ENCODE measurements around the gene ZNF396. TPM values are rescaled to one million over a fixed set of nuclear protein-coding genes. Genes with fewer than 3 reads are reported as not detected.

The ZNF396 gene
- polyA plus RNA-seq, 4 donors: 1.1 to 2.8 (median 2.3) TPM

GRCh38 chr18:35392375-35392774 lies 15.2 kb upstream of the ZNF396 start:
- H3K27me3 ChIP-seq (ENCODE audit: control insufficient read depth in 3 of 3, insufficient read depth in 3 of 3, low read length in 3 of 3): peaks cover 0 to 4% (median 3%) of the 10 kb centered on the region in 3 donors
- H3K9me3 ChIP-seq (ENCODE audit: control insufficient read depth in 2 of 2, insufficient read depth in 1 of 2, low read depth in 1 of 2, low read length in 1 of 2): peaks cover 0 to 3% of the 10 kb centered on the region in 2 donors
- no peaks in the 10 kb centered on the region for H3K36me3 ChIP-seq (ENCODE audit: control insufficient read depth in 3 of 3, insufficient read depth in 2 of 3, low read depth in 1 of 3, low read length in 3 of 3)
- H3K4me3 ChIP-seq (ENCODE audit: low read depth in 1 of 3, low read length in 3 of 3): no peak overlapping the region
- no peak for FAIRE-seq
- H3K4me1 ChIP-seq (ENCODE audit: control insufficient read depth in 3 of 3, insufficient read depth in 2 of 3, low read depth in 1 of 3, low read length in 2 of 3): no peaks in the 10 kb centered on the region
- no peak for DNase-seq
- no peak overlapping the region for H3K27ac ChIP-seq (ENCODE audit: low read depth in 1 of 3, low read length in 2 of 3)

GRCh38 chr18:35390951-35391700 lies 14.0 kb upstream of the ZNF396 start:
- 32 to 70% (median 51%) methylated on average over 3 of the region's 3 CpGs for WGBS, 3 donors
- H3K27me3 ChIP-seq (ENCODE audit: control insufficient read depth in 3 of 3, insufficient read depth in 3 of 3, low read length in 3 of 3): peaks cover 0 to 4% (median 3%) of the 10 kb centered on the region in 3 donors
- no peak overlapping the region for H3K4me3 ChIP-seq (ENCODE audit: low read depth in 1 of 3, low read length in 3 of 3)
- no peaks in the 10 kb centered on the region for H3K36me3 ChIP-seq (ENCODE audit: control insufficient read depth in 3 of 3, insufficient read depth in 2 of 3, low read depth in 1 of 3, low read length in 3 of 3)
- peaks cover 0 to 3% of the 10 kb centered on the region in 2 donors for H3K9me3 ChIP-seq (ENCODE audit: control insufficient read depth in 2 of 2, insufficient read depth in 1 of 2, low read depth in 1 of 2, low read length in 1 of 2)
- no peak overlapping the region for H3K27ac ChIP-seq (ENCODE audit: low read depth in 1 of 3, low read length in 2 of 3)
- FAIRE-seq (no peak), DNase-seq (no peak)
- no peaks in the 10 kb centered on the region for H3K4me1 ChIP-seq (ENCODE audit: control insufficient read depth in 3 of 3, insufficient read depth in 2 of 3, low read depth in 1 of 3, low read length in 2 of 3)

GRCh38 chr18:35389095-35389618 lies 12.0 kb upstream of the ZNF396 start:
- no peak for DNase-seq
- Histone ChIP-seq H3K4me3 (ENCODE audit: low read depth in 1 of 3, low read length in 3 of 3) (no peak overlapping the region), H3K27me3 (ENCODE audit: control insufficient read depth in 3 of 3, insufficient read depth in 3 of 3, low read length in 3 of 3) (peaks cover 0 to 4% (median 3%) of the 10 kb centered on the region in 3 donors), H3K9me3 (ENCODE audit: control insufficient read depth in 2 of 2, insufficient read depth in 1 of 2, low read depth in 1 of 2, low read length in 1 of 2) (peaks cover 0 to 3% of the 10 kb centered on the region in 2 donors), H3K36me3 (ENCODE audit: control insufficient read depth in 3 of 3, insufficient read depth in 2 of 3, low read depth in 1 of 3, low read length in 3 of 3) (no peaks in the 10 kb centered on the region), H3K27ac (ENCODE audit: low read depth in 1 of 3, low read length in 2 of 3) (no peak overlapping the region), H3K4me1 (ENCODE audit: control insufficient read depth in 3 of 3, insufficient read depth in 2 of 3, low read depth in 1 of 3, low read length in 2 of 3) (no peaks in the 10 kb centered on the region)
- WGBS, 3 donors: 38 to 45% (median 40%) methylated on average over 5 of the region's 5 CpGs
- FAIRE-seq: no peak

GRCh38 chr18:35387152-35387571 lies 10.0 kb upstream of the ZNF396 start:
- 58 to 65% (median 63%) methylated on average over 3 of the region's 3 CpGs for WGBS, 3 donors
- H3K4me1 ChIP-seq (ENCODE audit: control insufficient read depth in 3 of 3, insufficient read depth in 2 of 3, low read depth in 1 of 3, low read length in 2 of 3): no peaks in the 10 kb centered on the region
- H3K4me3 ChIP-seq (ENCODE audit: low read depth in 1 of 3, low read length in 3 of 3): no peak overlapping the region
- FAIRE-seq (no peak), DNase-seq (peak in 1 of 2 donors; percentile 10)
- no peaks in the 10 kb centered on the region for H3K36me3 ChIP-seq (ENCODE audit: control insufficient read depth in 3 of 3, insufficient read depth in 2 of 3, low read depth in 1 of 3, low read length in 3 of 3)
- H3K9me3 ChIP-seq (ENCODE audit: control insufficient read depth in 2 of 2, insufficient read depth in 1 of 2, low read depth in 1 of 2, low read length in 1 of 2): peaks cover 0 to under 1% of the 10 kb centered on the region in 2 donors
- H3K27me3 ChIP-seq (ENCODE audit: control insufficient read depth in 3 of 3, insufficient read depth in 3 of 3, low read length in 3 of 3): peaks cover 0 to 4% (median 1%) of the 10 kb centered on the region in 3 donors
- H3K27ac ChIP-seq (ENCODE audit: low read depth in 1 of 3, low read length in 2 of 3): no peak overlapping the region

- WGBS, 3 donors: 10 to 20% (median 11%) methylated on average over 7 of the region's 7 CpGs
- FAIRE-seq: no peak
These were observed 9.5 kb upstream of the ZNF396 start for GRCh38 chr18:35386600-35387100.

GRCh38 chr18:35383136-35383535 lies 6.0 kb upstream of the ZNF396 start:
- Histone ChIP-seq H3K9me3 (ENCODE audit: control insufficient read depth in 2 of 2, insufficient read depth in 1 of 2, low read depth in 1 of 2, low read length in 1 of 2) (no peaks in the 10 kb centered on the region), H3K27me3 (ENCODE audit: control insufficient read depth in 3 of 3, insufficient read depth in 3 of 3, low read length in 3 of 3) (peaks cover 0 to 2% (median 0%) of the 10 kb centered on the region in 3 donors), H3K36me3 (ENCODE audit: control insufficient read depth in 3 of 3, insufficient read depth in 2 of 3, low read depth in 1 of 3, low read length in 3 of 3) (no peaks in the 10 kb centered on the region), H3K27ac (ENCODE audit: low read depth in 1 of 3, low read length in 2 of 3) (no peak overlapping the region), H3K4me1 (ENCODE audit: control insufficient read depth in 3 of 3, insufficient read depth in 2 of 3, low read depth in 1 of 3, low read length in 2 of 3) (no peaks in the 10 kb centered on the region), H3K4me3 (ENCODE audit: low read depth in 1 of 3, low read length in 3 of 3) (no peak overlapping the region)
- WGBS, 3 donors: 76 to 88% (median 84%) methylated on average over 2 of the region's 2 CpGs
- DNase-seq: no peak
- FAIRE-seq: no peak

More at GRCh38 chr18:35386600-35387100, 9.5 kb upstream of the ZNF396 start:
- Histone ChIP-seq H3K4me3 (ENCODE audit: low read depth in 1 of 3, low read length in 3 of 3) (no peak overlapping the region), H3K36me3 (ENCODE audit: control insufficient read depth in 3 of 3, insufficient read depth in 2 of 3, low read depth in 1 of 3, low read length in 3 of 3) (no peaks in the 10 kb centered on the region), H3K27ac (ENCODE audit: low read depth in 1 of 3, low read length in 2 of 3) (no peak overlapping the region), H3K9me3 (ENCODE audit: control insufficient read depth in 2 of 2, insufficient read depth in 1 of 2, low read depth in 1 of 2, low read length in 1 of 2) (no peaks in the 10 kb centered on the region), H3K27me3 (ENCODE audit: control insufficient read depth in 3 of 3, insufficient read depth in 3 of 3, low read length in 3 of 3) (peaks cover 0 to 4% (median 0%) of the 10 kb centered on the region in 3 donors), H3K4me1 (ENCODE audit: control insufficient read depth in 3 of 3, insufficient read depth in 2 of 3, low read depth in 1 of 3, low read length in 2 of 3) (no peaks in the 10 kb centered on the region)
- peak; percentile 80 to 82 for DNase-seq

- H3K4me3 ChIP-seq (ENCODE audit: low read depth in 1 of 3, low read length in 3 of 3): no peak overlapping the region
- H3K27me3 ChIP-seq (ENCODE audit: control insufficient read depth in 3 of 3, insufficient read depth in 3 of 3, low read length in 3 of 3): peaks cover 0 to 5% (median 0%) of the 10 kb centered on the region in 3 donors
- H3K9me3 ChIP-seq (ENCODE audit: control insufficient read depth in 2 of 2, insufficient read depth in 1 of 2, low read depth in 1 of 2, low read length in 1 of 2): no peaks in the 10 kb centered on the region
- no peak for DNase-seq
- peaks cover 0 to 1% (median 0%) of the 10 kb centered on the region in 3 donors for H3K4me1 ChIP-seq (ENCODE audit: control insufficient read depth in 3 of 3, insufficient read depth in 2 of 3, low read depth in 1 of 3, low read length in 2 of 3)
- no peaks in the 10 kb centered on the region for H3K36me3 ChIP-seq (ENCODE audit: control insufficient read depth in 3 of 3, insufficient read depth in 2 of 3, low read depth in 1 of 3, low read length in 3 of 3)
- H3K27ac ChIP-seq (ENCODE audit: low read depth in 1 of 3, low read length in 2 of 3): no peak overlapping the region
- no peak for FAIRE-seq
- 68 to 73% (median 72%) methylated on average over 2 of the region's 2 CpGs for WGBS, 3 donors
These were observed 2.3 kb upstream of the ZNF396 start for GRCh38 chr18:35379421-35379820.

GRCh38 chr18:35378574-35378896 lies 1.4 kb upstream of the ZNF396 start:
- WGBS, 3 donors: 36 to 60% (median 55%) methylated on average over 4 of the region's 4 CpGs
- H3K4me3 ChIP-seq (ENCODE audit: low read depth in 1 of 3, low read length in 3 of 3): no peak overlapping the region
- H3K27me3 ChIP-seq (ENCODE audit: control insufficient read depth in 3 of 3, insufficient read depth in 3 of 3, low read length in 3 of 3): peaks cover 0 to 5% (median 0%) of the 10 kb centered on the region in 3 donors
- FAIRE-seq (no peak), DNase-seq (no peak)
- no peaks in the 10 kb centered on the region for H3K9me3 ChIP-seq (ENCODE audit: control insufficient read depth in 2 of 2, insufficient read depth in 1 of 2, low read depth in 1 of 2, low read length in 1 of 2)
- no peaks in the 10 kb centered on the region for H3K36me3 ChIP-seq (ENCODE audit: control insufficient read depth in 3 of 3, insufficient read depth in 2 of 3, low read depth in 1 of 3, low read length in 3 of 3)
- H3K4me1 ChIP-seq (ENCODE audit: control insufficient read depth in 3 of 3, insufficient read depth in 2 of 3, low read depth in 1 of 3, low read length in 2 of 3): peaks cover 0 to 1% (median 0%) of the 10 kb centered on the region in 3 donors
- H3K27ac ChIP-seq (ENCODE audit: low read depth in 1 of 3, low read length in 2 of 3): no peak overlapping the region

Measured in small intestine (tissue), 7 donors.